ENCODE results near the gene RAB40C. TPM values are rescaled to one million over a fixed set of nuclear protein-coding genes. Genes with fewer than 3 reads are reported as not detected.

Gene RAB40C
- total and polyA plus RNA-seq, 10 of the 15 experiments (the other 5 are each of a cell fraction or from before 2014, with no cell fraction given) = 0.06 to 12.8 (median 4.6) TPM

DNA sequence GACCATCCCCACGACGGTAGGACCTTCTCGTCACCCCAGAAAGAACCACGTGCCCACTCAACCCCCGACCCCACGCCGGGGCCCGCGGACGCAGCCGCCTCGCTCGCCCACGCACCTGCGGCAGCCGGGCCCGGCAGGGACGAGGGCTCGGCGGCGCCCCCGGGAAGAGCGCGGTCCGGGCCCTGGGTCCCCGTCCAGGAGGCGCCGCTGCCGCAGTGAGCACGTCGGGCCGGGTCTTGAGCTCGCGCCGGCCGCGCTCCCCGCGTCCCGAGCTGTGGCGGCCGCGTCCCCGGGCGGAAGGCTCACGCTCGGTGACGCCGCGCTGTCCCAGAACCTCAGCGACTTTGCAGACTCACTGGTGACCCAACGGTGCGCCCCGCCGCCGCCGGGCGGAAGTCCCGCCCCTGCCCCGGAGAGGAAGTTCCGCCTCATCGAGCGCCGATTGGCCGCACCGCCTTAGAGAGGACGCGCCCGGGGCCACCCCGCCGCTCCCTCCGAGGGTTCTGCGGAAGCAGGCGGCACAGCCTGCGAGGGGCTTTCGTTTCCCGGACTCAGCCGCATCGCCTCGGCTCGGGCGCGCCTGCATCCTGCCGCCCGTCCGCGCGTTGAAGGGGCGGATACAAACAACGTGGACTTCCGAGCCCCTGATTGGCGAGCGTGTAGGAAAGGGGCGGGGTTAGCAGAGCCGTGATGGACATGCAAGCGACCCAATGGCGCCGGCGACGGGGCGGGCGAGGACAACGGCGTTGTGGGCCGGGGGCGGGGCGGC, 793 bp upstream of the RAB40C start (continued):
- TF ChIP-seq NKRF (conservative IDR thresholded peaks at IDR 0.05) (peak; percentile 94), YBX1 (IDR thresholded peaks at IDR 0.05) (no peak), SP1 (IDR thresholded peaks at IDR 0.05; ENCODE audit: low read depth, low read length) (no peak), ZNF622 (IDR thresholded peaks at IDR 0.05) (no peak; the same call in 1 of the 2 replicates), RAD21 (IDR thresholded peaks at IDR 0.05; ENCODE audit: insufficient read depth, low read depth, low read length) (no peak), ATF2 (IDR thresholded peaks at IDR 0.05; ENCODE audit: low read length) (no peak), RELA (IDR thresholded peaks at IDR 0.05; ENCODE audit: borderline replicate concordance, partially characterized antibody) (peak; percentile 11), SIX5 (IDR thresholded peaks at IDR 0.05; ENCODE audit: low read depth, low read length, severe bottlenecking) (no peak), HCFC1 (IDR thresholded peaks at IDR 0.05; ENCODE audit: low read length) (peak; percentile 54), BMI1 (IDR thresholded peaks at IDR 0.05; ENCODE audit: borderline replicate concordance) (no peak), ZSCAN29 (IDR thresholded peaks at IDR 0.05) (no peak), SKIL (IDR thresholded peaks at IDR 0.05; ENCODE audit: low read depth, poor library complexity, severe bottlenecking) (no peak), BACH1 (IDR thresholded peaks at IDR 0.05; ENCODE audit: borderline replicate concordance) (peak; percentile 94), BCLAF1 (IDR thresholded peaks at IDR 0.05) (peak; percentile 51; the same call in 1 of the 2 replicates), NR2C2 (IDR thresholded peaks at IDR 0.05; ENCODE audit: borderline replicate concordance, control insufficient read depth, insufficient read length, low read depth) (no peak)
- TF ChIP-seq, protein P1, sequence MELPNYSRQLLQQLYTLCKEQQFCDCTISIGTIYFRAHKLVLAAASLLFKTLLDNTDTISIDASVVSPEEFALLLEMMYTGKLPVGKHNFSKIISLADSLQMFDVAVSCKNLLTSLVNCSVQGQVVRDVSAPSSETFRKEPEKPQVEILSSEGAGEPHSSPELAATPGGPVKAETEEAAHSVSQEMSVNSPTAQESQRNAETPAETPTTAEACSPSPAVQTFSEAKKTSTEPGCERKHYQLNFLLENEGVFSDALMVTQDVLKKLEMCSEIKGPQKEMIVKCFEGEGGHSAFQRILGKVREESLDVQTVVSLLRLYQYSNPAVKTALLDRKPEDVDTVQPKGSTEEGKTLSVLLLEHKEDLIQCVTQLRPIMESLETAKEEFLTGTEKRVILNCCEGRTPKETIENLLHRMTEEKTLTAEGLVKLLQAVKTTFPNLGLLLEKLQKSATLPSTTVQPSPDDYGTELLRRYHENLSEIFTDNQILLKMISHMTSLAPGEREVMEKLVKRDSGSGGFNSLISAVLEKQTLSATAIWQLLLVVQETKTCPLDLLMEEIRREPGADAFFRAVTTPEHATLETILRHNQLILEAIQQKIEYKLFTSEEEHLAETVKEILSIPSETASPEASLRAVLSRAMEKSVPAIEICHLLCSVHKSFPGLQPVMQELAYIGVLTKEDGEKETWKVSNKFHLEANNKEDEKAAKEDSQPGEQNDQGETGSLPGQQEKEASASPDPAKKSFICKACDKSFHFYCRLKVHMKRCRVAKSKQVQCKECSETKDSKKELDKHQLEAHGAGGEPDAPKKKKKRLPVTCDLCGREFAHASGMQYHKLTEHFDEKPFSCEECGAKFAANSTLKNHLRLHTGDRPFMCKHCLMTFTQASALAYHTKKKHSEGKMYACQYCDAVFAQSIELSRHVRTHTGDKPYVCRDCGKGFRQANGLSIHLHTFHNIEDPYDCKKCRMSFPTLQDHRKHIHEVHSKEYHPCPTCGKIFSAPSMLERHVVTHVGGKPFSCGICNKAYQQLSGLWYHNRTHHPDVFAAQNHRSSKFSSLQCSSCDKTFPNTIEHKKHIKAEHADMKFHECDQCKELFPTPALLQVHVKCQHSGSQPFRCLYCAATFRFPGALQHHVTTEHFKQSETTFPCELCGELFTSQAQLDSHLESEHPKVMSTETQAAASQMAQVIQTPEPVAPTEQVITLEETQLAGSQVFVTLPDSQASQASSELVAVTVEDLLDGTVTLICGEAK (IDR thresholded peaks at IDR 0.05; ENCODE audit: borderline replicate concordance) = peak; percentile 93
